Measurements from ENCODE around the gene ABCA13. TPM values are rescaled to one million over a fixed set of nuclear protein-coding genes. Genes with fewer than 3 reads are reported as not detected.
A peak's percentile ranks its signal among the peaks of the same experiment; 100 is the strongest.

ABCA13 gene
- polyA plus RNA-seq, 1 donor (not counting 4 experiments of a cell fraction or from before 2014, with no cell fraction given): 0.76 TPM

- H3K4me2 ChIP-seq (ENCODE audit: control insufficient read depth, extremely low read depth, insufficient read depth, low read depth, low read length): peak overlapping the region; percentile 56
- TF ChIP-seq CTCF (optimal IDR thresholded peaks at IDR 0.05 in 1 of 3, IDR thresholded peaks at IDR 0.05 in 1 of 3, conservative IDR thresholded peaks at IDR 0.05 in 1 of 3; ENCODE audit: extremely low read depth in 1 of 3, insufficient read depth in 2 of 3, low read length in 3 of 3) (no peak), EZH2 (IDR thresholded peaks at IDR 0.05; ENCODE audit: low read length) (no peak)
- peaks cover 14% of the 10 kb centered on the region for H3K4me1 ChIP-seq (ENCODE audit: control insufficient read depth, extremely low read depth, insufficient read depth, low read length)
- DNase-seq (ENCODE audit: low read depth, low spot score) (peak; percentile 9), FAIRE-seq (no peak)
- peak overlapping the region; percentile 76 for H2AFZ ChIP-seq (ENCODE audit: control insufficient read depth, low read length)
- no peaks in the 10 kb centered on the region for H3K79me2 ChIP-seq (ENCODE audit: control insufficient read depth, insufficient read depth, low read length)
- H4K20me1 ChIP-seq (ENCODE audit: control insufficient read depth, extremely low read depth, insufficient read depth, low read length): no peaks in the 10 kb centered on the region
- H3K9me1 ChIP-seq (ENCODE audit: control insufficient read depth, extremely low read depth, insufficient read depth, low read length): no peaks in the 10 kb centered on the region
- dilution Hi-C loops (cut with MboI; ENCODE audit: extremely low pct_ligation_motif_present, low sequenced_read_pairs): no loop called here
- H3K9me3 ChIP-seq (ENCODE audit: control insufficient read depth, low read depth, low read length): no peaks in the 10 kb centered on the region
- no peaks in the 10 kb centered on the region for H3K36me3 ChIP-seq (ENCODE audit: control insufficient read depth in 2 of 2, extremely low read depth in 1 of 2, insufficient read depth in 2 of 2, low read length in 2 of 2)
- H3K4me3 ChIP-seq (ENCODE audit: control insufficient read depth in 2 of 3, extremely low read depth in 1 of 3, insufficient read depth in 2 of 3, low read depth in 1 of 3, low read length in 3 of 3): no peak overlapping the region
- no peaks in the 10 kb centered on the region for H3K27me3 ChIP-seq (ENCODE audit: control insufficient read depth, extremely low read depth, insufficient read depth, low read length)
- H3K27ac ChIP-seq (ENCODE audit: control insufficient read depth, insufficient read depth, low read length): peak overlapping the region; percentile 36
- H3K9ac ChIP-seq (ENCODE audit: control insufficient read depth, extremely low read depth, insufficient read depth, low read length): peak overlapping the region; percentile 15
These were observed 465.2 kb downstream of the ABCA13 start for GRCh38 chr7:48636391-48637015.

- Histone ChIP-seq H2AFZ (ENCODE audit: control insufficient read depth, low read length) (no peak overlapping the region), H3K9me1 (ENCODE audit: control insufficient read depth, extremely low read depth, insufficient read depth, low read length) (no peaks in the 10 kb centered on the region), H3K9ac (ENCODE audit: control insufficient read depth, extremely low read depth, insufficient read depth, low read length) (no peak overlapping the region), H4K20me1 (ENCODE audit: control insufficient read depth, extremely low read depth, insufficient read depth, low read length) (no peaks in the 10 kb centered on the region), H3K27ac (ENCODE audit: control insufficient read depth, insufficient read depth, low read length) (no peak overlapping the region), H3K4me1 (ENCODE audit: control insufficient read depth, extremely low read depth, insufficient read depth, low read length) (peaks cover 14% of the 10 kb centered on the region), H3K4me2 (ENCODE audit: control insufficient read depth, extremely low read depth, insufficient read depth, low read depth, low read length) (no peak overlapping the region), H3K79me2 (ENCODE audit: control insufficient read depth, insufficient read depth, low read length) (no peaks in the 10 kb centered on the region), H3K27me3 (ENCODE audit: control insufficient read depth, extremely low read depth, insufficient read depth, low read length) (no peaks in the 10 kb centered on the region), H3K36me3 (ENCODE audit: control insufficient read depth in 2 of 2, extremely low read depth in 1 of 2, insufficient read depth in 2 of 2, low read length in 2 of 2) (no peaks in the 10 kb centered on the region), H3K9me3 (ENCODE audit: control insufficient read depth, low read depth, low read length) (no peaks in the 10 kb centered on the region), H3K4me3 (ENCODE audit: control insufficient read depth in 2 of 3, extremely low read depth in 1 of 3, insufficient read depth in 2 of 3, low read depth in 1 of 3, low read length in 3 of 3) (no peak overlapping the region)
- DNase-seq (ENCODE audit: low read depth, low spot score) (no peak), FAIRE-seq (no peak)
- dilution Hi-C loops (cut with MboI; ENCODE audit: extremely low pct_ligation_motif_present, low sequenced_read_pairs): no loop called here
- TF ChIP-seq EZH2 (IDR thresholded peaks at IDR 0.05; ENCODE audit: low read length) (no peak), CTCF (optimal IDR thresholded peaks at IDR 0.05 in 1 of 3, IDR thresholded peaks at IDR 0.05 in 1 of 3, conservative IDR thresholded peaks at IDR 0.05 in 1 of 3; ENCODE audit: extremely low read depth in 1 of 3, insufficient read depth in 2 of 3, low read length in 3 of 3) (no peak)
These were observed 466.1 kb downstream of the ABCA13 start for GRCh38 chr7:48637382-48637781.
